Midbrain (tissue), 1 donor: ENCODE measurements around the gene VAPA.

Source experiments
- DNase-seq: peaks from one replicate; lab custom pipeline; 2025; lab: John Stamatoyannopoulos, UW

Gene VAPA

GRCh38 chr18:9914584-9915290, 921 bp downstream of the VAPA start:
- no peak for DNase-seq

- no peak for DNase-seq
These were observed 1.7 kb downstream of the VAPA start for GRCh38 chr18:9915291-9916076.

- DNase-seq, result no peak
These were observed 2.3 kb downstream of the VAPA start for GRCh38 chr18:9916077-9916639.

- DNase-seq, result no peak
These were observed 3.0 kb downstream of the VAPA start for GRCh38 chr18:9916808-9917207.

GRCh38 chr18:9918016-9918680, 4.3 kb downstream of the VAPA start:
- DNase-seq, result no peak

GRCh38 chr18:9919564-9920232, 5.9 kb downstream of the VAPA start:
- no peak for DNase-seq

GRCh38 chr18:9922592-9923311, 8.9 kb downstream of the VAPA start:
- DNase-seq, result no peak

- no peak for DNase-seq
These were observed 10.6 kb downstream of the VAPA start for GRCh38 chr18:9924371-9924943.

GRCh38 chr18:9925369-9925768, 11.6 kb downstream of the VAPA start:
- no peak for DNase-seq

- DNase-seq, result no peak
These were observed 12.0 kb downstream of the VAPA start for GRCh38 chr18:9925795-9926194.

- DNase-seq, result no peak
These were observed 12.5 kb downstream of the VAPA start for GRCh38 chr18:9926223-9926894.

- no peak for DNase-seq
These were observed 13.2 kb downstream of the VAPA start for GRCh38 chr18:9926977-9927376.

- no peak for DNase-seq
These were observed 13.7 kb downstream of the VAPA start for GRCh38 chr18:9927392-9928063.

GRCh38 chr18:9928646-9929259, 14.9 kb downstream of the VAPA start:
- no peak for DNase-seq

- no peak for DNase-seq
These were observed 16.6 kb downstream of the VAPA start for GRCh38 chr18:9930299-9930884.

GRCh38 chr18:9931146-9931545, 17.3 kb downstream of the VAPA start:
- no peak for DNase-seq

- no peak for DNase-seq
These were observed 17.9 kb downstream of the VAPA start for GRCh38 chr18:9931678-9932077.

GRCh38 chr18:9933865-9934264, 20.0 kb downstream of the VAPA start:
- DNase-seq, result no peak

- no peak for DNase-seq
These were observed 20.5 kb downstream of the VAPA start for GRCh38 chr18:9934274-9934673.
